HG02642 (cell line): ENCODE results near the gene HIPK4.
"Not testable (repeated sequence)": the region's sequence is repeated elsewhere in the genome, so short reads cannot be mapped to it uniquely, and the experiment has no call there.

Experiments used
- ATAC-seq: cut with Tn5 transposase; IDR thresholded peaks from one replicate; pipeline ENCODE4 v1.9.1; 2021; ENCODE audit warnings: mild to moderate bottlenecking; ENCODE audit not compliant: unreplicated experiment, poor library complexity

HIPK4 gene

GRCh38 chr19:40342644-40343311 lies 47.2 kb downstream of the HIPK4 start:
- no peak for ATAC-seq

DNA sequence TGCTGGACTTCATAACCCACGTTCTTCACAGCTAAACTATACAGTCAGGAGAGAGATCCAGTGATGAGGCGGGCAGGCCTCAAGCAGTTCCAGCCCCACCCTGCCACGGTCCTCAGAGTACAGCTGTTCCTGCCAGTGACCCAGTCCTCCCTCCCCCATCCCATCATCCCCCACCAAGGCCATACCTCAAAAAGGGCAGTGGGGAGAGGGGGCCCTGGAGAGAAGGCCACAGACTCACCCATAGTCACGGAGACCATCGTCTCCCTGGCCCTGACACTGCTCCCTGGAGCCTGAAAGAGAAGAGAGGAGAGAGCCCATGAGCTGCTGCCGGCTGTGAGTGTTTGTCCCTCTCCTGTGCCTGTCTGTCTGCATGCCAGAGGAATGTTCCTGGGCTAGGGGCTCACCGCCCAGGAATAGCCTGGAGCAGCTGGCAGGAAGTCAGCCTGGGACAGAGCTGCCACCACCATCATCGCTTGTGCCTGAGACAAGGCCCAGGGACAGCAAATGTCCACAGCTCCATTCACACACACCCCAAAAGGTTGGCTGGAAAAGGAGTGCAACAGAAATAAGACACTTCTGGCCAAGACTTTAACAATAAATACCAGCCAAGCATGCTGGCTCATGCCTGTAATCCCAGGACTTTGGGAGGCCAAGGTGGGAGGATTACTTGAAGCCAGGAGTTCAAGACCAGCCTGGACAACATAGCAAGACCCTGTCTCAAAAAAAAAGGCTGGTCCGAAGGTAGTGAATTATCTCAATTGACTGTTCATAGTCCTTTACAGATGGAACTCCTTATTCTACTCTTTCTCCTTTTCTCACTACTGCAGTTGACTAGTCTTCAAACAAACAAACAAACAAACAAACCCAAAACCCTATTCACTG lies 48.1 kb downstream of the HIPK4 start:
- ATAC-seq, result no peak

DNA sequence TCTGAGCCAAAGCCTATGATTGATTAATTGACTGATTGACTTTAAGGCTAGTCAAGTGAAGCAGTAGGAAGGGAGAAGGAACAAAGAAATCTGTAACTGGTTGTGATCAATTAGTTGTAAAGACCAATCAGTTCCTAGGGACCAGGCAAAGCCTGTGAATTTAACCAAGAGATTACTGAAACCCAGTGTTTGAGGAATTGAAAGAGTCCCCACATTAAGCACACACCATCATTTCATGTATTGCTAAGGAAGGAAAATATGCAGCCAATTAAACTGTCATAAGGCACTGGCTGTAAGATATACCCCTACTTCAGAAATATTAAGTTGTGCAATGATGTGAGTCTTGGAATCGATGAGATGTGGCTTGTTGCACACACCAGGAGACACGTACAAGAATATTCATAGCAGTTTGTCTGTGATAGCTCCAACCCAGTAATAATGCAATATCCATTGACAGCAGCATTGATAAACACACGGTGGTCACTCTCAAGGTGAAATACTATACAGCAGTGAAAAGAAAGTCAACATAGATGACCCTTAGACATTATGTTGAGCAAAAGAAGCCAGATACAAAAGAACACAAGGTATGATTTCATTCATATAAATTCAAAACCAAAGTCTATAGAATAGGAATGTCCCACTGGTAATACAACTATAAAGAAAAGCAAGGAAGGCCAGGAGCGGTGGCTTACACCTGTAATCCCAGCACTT lies 50.8 kb downstream of the HIPK4 start:
- ATAC-seq, result no peak

GRCh38 chr19:40337594-40337993 lies 52.4 kb downstream of the HIPK4 start:
- ATAC-seq, result no peak

DNA sequence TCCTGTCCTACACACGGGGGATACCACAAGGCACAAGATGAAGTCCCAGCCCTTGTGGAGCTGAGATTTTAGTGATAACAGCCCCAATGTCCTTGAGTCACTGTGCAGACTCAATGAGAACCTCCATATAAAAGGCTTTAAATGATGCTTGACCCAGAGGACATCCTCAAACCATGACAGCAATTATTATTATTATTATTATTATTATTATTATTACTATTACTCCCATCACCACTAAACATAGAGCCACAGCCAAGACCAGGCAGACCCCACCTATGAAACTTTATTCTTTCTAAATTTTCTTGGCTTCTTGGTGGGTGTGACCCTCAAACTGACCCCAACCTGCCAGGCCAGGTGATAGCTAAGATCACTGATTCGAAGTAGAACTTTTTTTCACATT lies 52.9 kb downstream of the HIPK4 start:
- ATAC-seq, result no peak

- no peak for ATAC-seq
These were observed 53.4 kb downstream of the HIPK4 start for GRCh38 chr19:40336601-40336900.

DNA sequence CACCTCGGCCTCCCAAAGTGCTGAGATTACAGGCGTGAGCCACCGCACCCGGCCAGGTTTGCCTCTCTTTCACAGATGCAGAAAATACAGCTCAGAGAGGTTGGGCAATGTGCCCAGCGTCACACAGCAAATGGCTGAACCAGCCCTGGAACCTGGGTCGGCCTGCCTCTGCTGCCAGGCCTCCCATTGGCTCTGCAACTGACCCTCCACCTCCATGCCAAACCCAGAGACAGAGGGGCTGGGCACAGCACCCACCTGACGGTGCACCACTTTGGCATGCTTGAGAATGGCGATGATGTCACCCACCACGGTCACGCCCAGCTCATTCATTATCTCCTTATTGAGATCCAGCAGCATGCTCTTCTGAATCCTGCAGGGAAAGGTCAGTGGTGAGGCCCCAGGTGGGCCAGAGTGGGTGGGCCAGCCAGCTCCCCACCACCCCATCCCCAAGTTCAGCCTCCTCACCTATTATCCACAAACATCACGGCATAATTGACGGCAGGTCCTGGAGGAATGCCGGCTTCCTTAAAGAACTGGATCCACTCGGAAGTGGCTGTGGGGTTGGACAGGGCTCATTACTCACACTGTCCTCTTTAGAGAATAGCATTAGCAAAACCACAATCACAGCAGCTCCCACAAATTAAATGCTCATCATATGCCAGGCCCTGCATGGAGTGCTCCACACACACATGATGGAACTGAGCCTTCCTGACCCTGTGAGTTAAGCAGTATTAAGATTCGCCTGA lies 54.0 kb downstream of the HIPK4 start:
- ATAC-seq, result no peak

GRCh38 chr19:40335101-40335500 lies 54.9 kb downstream of the HIPK4 start:
- ATAC-seq, result no peak

GRCh38 chr19:40333083-40333482 lies 56.9 kb downstream of the HIPK4 start:
- not testable (repeated sequence) for ATAC-seq

GRCh38 chr19:40332669-40333068 lies 57.3 kb downstream of the HIPK4 start:
- ATAC-seq, result no peak

DNA sequence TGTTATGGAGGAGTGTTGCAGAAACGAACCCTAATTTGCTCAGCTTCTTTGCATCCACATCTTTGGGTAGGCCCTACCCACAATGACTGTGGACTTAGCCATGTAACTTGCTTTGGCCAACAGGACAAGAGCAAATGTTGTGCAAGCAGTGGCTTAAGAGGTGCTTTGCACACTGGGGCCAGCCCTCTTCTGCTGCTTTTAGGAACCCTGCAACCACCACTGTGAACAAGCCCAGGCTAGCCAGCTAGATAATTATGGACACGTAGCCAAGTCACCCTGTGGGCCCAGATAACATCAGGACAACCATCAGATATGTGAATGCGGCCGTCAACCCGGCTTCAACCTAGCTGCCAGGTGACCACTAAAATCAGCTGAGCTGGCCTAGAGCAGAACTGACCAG lies 58.9 kb downstream of the HIPK4 start:
- ATAC-seq, result no peak
